ENCODE results near the gene CDH16. TPM values are rescaled to one million over a fixed set of nuclear protein-coding genes. Genes with fewer than 3 reads are reported as not detected.
"Not testable (repeated sequence)": the region's sequence is repeated elsewhere in the genome, so short reads cannot be mapped to it uniquely, and the experiment has no call there.

The CDH16 gene
- total RNA-seq, 1 donor from 2014 or later: not detected

DNA sequence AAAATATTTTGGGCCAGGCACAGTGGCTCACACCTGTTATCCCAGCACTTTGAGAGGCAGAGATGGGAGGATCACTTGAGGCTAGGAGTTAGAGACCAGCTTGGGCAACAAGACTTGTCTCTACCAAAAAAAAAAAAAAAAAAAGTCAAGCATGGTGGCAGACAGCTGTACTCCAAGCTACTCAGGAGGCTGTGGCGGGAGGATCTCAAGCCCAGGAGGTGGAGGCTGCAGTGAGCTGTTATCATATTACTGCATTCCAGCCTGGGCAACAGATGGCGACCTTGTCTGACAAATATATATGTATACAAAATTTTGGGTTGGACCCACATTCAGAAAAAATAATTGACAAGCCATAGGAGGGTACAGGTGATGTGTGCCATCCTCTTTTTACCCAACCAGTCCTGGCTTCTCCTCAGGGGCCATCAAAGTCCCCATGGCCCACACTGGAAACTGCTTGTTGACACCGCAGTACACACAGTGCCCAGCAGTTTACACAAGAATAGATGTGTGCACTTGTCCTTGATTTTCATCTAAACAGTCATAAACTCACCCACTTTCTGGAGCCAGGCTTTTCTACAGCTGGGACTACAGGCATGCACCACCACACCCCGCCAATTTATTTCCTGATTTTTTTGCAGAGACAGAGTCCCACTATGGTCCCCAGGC is 18.3 kb upstream of the CDH16 start:
- H3K27ac Mint-ChIP-seq (ENCODE audit: unreplicated experiment): no peak overlapping the region
- peaks cover 5% of the 10 kb centered on the region for H3K9me3 Mint-ChIP-seq (ENCODE audit: unreplicated experiment)
- peak overlapping the region; percentile 38 for H3K4me3 Mint-ChIP-seq (ENCODE audit: unreplicated experiment)
- TF ChIP-seq, protein P1, sequence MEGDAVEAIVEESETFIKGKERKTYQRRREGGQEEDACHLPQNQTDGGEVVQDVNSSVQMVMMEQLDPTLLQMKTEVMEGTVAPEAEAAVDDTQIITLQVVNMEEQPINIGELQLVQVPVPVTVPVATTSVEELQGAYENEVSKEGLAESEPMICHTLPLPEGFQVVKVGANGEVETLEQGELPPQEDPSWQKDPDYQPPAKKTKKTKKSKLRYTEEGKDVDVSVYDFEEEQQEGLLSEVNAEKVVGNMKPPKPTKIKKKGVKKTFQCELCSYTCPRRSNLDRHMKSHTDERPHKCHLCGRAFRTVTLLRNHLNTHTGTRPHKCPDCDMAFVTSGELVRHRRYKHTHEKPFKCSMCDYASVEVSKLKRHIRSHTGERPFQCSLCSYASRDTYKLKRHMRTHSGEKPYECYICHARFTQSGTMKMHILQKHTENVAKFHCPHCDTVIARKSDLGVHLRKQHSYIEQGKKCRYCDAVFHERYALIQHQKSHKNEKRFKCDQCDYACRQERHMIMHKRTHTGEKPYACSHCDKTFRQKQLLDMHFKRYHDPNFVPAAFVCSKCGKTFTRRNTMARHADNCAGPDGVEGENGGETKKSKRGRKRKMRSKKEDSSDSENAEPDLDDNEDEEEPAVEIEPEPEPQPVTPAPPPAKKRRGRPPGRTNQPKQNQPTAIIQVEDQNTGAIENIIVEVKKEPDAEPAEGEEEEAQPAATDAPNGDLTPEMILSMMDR (IDR thresholded peaks at IDR 0.05; ENCODE audit: partially characterized antibody, unreplicated experiment): no peak
- H3K4me1 Mint-ChIP-seq (ENCODE audit: low read depth, unreplicated experiment): peaks cover 8% of the 10 kb centered on the region
- no peaks in the 10 kb centered on the region for H3K36me3 Mint-ChIP-seq (ENCODE audit: unreplicated experiment)
- DNase-seq: no peak
- peaks cover 8% of the 10 kb centered on the region for H3K27me3 Mint-ChIP-seq (ENCODE audit: unreplicated experiment)

DNA sequence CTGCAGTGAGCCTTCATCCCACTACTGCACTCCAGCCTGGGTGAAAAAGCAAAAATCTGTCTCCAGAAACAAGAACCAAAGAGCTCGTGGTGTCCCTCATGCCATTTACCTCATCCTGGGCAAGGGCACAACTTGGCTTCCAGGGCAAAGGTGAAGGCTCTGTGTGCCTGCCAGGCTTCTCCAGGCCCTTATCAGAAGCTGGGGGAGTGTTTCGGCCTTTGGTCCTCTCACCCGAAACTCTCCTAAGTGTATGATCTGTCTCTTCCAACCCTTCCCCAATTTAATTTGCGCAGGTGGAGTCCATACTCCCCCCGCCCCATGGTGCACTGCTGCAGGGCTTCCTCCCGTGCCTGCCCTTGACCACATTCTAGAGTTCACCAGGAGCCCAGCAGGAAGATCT is 17.8 kb upstream of the CDH16 start:
- H3K4me3 Mint-ChIP-seq (ENCODE audit: unreplicated experiment): no peak overlapping the region
- TF ChIP-seq, protein P1 (IDR thresholded peaks at IDR 0.05; ENCODE audit: partially characterized antibody, unreplicated experiment): no peak
- H3K27ac Mint-ChIP-seq (ENCODE audit: unreplicated experiment): no peak overlapping the region
- no peak for DNase-seq
- H3K4me1 Mint-ChIP-seq (ENCODE audit: low read depth, unreplicated experiment): peaks cover 8% of the 10 kb centered on the region
- H3K9me3 Mint-ChIP-seq (ENCODE audit: unreplicated experiment): peaks cover 5% of the 10 kb centered on the region
- peaks cover 8% of the 10 kb centered on the region for H3K27me3 Mint-ChIP-seq (ENCODE audit: unreplicated experiment)
- H3K36me3 Mint-ChIP-seq (ENCODE audit: unreplicated experiment): no peaks in the 10 kb centered on the region

DNA sequence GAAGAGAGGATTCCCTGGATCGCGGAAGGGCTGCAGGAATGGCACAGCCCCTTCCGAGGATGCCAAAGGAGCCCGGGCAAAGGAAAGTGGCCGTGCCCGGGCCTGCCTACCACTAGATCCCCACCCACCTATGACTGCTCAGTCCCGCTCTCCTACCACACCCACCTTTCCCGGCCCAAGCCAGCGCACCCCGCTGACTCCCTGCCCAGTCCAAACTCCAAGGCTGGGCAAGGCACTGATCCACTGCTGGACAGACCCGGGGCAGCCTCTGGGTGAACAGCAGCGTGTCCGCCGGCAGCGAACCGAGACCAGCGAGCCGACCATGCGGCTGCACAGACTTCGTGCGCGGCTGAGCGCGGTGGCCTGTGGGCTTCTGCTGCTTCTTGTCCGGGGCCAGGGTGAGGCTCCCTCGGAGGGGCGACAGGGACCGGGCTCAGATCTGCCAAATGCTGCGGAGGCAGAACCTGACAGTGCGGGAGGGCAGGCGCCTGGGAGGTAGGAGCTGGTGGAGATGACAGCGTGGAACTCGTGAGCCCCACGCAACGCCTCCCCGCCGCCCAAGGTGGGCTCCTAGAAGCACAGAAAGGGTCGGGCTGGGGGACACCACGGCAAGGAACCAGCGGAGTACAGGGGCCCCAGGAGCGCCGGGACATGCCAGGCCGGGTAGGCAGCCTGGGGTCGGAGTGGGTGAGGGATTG is 16.8 kb upstream of the CDH16 start, which contains the start of gene CES2:
Gene CES2 (plus strand): TSS at position 203 of the 698 bp plus-strand sequence. CDS start 120 bp downstream, at position 323.
- Mint-ChIP-seq H3K27ac (ENCODE audit: unreplicated experiment) (peak within 1 kb of the TSS; percentile 66), H3K4me1 (ENCODE audit: low read depth, unreplicated experiment) (peaks cover 8% of the 10 kb centered on the region), H3K4me3 (ENCODE audit: unreplicated experiment) (peak within 1 kb of the TSS; percentile 95), H3K27me3 (ENCODE audit: unreplicated experiment) (peaks cover 8% of the 10 kb centered on the region), H3K36me3 (ENCODE audit: unreplicated experiment) (no peaks in the 10 kb centered on the region), H3K9me3 (ENCODE audit: unreplicated experiment) (peaks cover 4% of the 10 kb centered on the region)
- TF ChIP-seq, protein P1 (IDR thresholded peaks at IDR 0.05; ENCODE audit: partially characterized antibody, unreplicated experiment): no peak
- no peak for DNase-seq

DNA sequence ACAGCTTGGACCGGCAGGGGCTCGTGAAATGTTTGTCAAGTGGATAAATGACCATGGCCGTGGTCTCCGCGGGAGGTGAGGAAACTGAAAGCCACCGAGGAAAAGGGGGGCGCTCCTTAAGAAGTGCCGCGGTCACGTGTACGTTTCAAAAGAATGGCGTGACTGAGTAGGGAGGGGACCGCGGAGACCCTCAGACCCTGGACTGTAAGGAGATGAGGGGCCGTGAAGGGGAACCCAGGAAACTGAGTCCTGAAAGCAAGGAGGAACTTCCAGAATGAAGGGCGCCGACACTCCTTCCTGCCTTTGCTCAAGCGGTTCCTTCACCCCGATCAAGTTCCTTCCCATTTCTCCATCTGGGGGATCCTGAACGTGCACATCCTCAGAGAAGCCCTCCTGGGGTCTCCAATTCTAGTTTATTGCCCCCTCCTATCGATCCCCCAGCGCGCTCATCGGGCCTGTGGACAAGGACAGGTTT is 16.2 kb upstream of the CDH16 start:
- H3K36me3 Mint-ChIP-seq (ENCODE audit: unreplicated experiment); DNase-seq; H3K9me3 Mint-ChIP-seq (ENCODE audit: unreplicated experiment); H3K27me3 Mint-ChIP-seq (ENCODE audit: unreplicated experiment); H3K4me1 Mint-ChIP-seq (ENCODE audit: low read depth, unreplicated experiment): not testable (repeated sequence)
- Mint-ChIP-seq H3K4me3 (ENCODE audit: unreplicated experiment) (peak overlapping the region; percentile 95), H3K27ac (ENCODE audit: unreplicated experiment) (peak overlapping the region; percentile 66)

DNA sequence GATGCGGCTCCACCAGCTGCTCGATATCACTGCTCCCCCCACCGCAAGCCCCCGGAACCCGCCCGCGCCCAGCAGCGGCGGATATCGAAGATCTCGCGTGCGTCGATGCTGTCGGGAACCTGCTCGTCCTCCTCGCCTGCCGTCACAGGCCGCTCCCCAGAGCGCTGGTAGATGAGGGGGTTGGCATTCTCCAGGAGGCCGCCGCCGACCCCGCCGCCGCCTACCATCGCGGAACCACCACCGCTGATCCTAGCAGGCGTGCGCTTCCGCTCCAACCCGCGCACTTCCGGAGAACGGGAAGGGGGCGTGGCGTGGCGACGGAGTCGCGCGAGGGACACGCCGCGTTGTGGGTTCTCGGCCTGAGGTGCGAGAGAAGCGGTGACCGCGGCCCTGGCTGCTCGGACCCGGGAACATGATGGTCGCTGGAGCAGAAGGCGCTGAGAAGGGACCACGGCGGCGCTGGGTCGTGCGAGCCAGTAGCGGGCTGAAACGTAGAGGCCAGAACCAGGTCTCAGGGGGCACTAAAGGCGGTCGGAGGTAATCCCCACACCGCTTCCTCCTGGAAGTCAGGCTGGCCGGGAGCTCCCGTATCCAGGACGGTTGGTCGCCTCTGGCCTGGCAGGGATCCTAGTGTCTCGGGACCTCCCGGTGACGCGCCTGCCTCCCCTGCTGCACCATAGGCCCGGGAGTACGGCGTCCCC is 15.6 kb upstream of the CDH16 start, which contains the start of gene CIAO2B:
Gene CIAO2B (minus strand): TSS at position 265 of the 701 bp plus-strand sequence. CDS start 38 bp downstream, at position 227.
- H3K36me3 Mint-ChIP-seq (ENCODE audit: unreplicated experiment): no peaks in the 10 kb centered on the region
- TF ChIP-seq, protein P1 (IDR thresholded peaks at IDR 0.05; ENCODE audit: partially characterized antibody, unreplicated experiment): no peak

More for the DNA sequence above, 15.6 kb upstream of the CDH16 start, which contains the start of gene CIAO2B:
- peak; percentile 94 for DNase-seq
- peak within 1 kb of the TSS; percentile 82 for H3K27ac Mint-ChIP-seq (ENCODE audit: unreplicated experiment)
- H3K4me3 Mint-ChIP-seq (ENCODE audit: unreplicated experiment): peak within 1 kb of the TSS; percentile 95
- H3K9me3 Mint-ChIP-seq (ENCODE audit: unreplicated experiment): peaks cover 3% of the 10 kb centered on the region
- peaks cover 8% of the 10 kb centered on the region for H3K4me1 Mint-ChIP-seq (ENCODE audit: low read depth, unreplicated experiment)
- H3K27me3 Mint-ChIP-seq (ENCODE audit: unreplicated experiment): peaks cover 8% of the 10 kb centered on the region
